GM12878 (cell line): ENCODE results near the gene CYREN. TPM values are rescaled to one million over a fixed set of nuclear protein-coding genes. Genes with fewer than 3 reads are reported as not detected.

Source experiments
- ATAC-seq: fragments of 200-7000 bp; cut with Tn5 transposase; 3 replicates; pipeline ENCODE4 v1.9.1; 2020; ENCODE audit warnings: mild to moderate bottlenecking, moderate library complexity
- BruUV-seq: library from RNA; stranded (reverse); fragments of 400-500 nt; replicated peaks from 2 replicates; lab custom pipeline; 2021; lab: Mats Ljungman, UMichigan
- CTCF ChIA-PET: fragments of 300-600 bp; sonication (Branson Sonifier 250); formaldehyde crosslinking; extraction: SDS; loops from one replicate; lab custom pipeline; 2021; ENCODE audit warnings: inconsistent platforms; lab: Yijun Ruan, JAX
- POLR2A ChIA-PET: fragments of 350-600 bp; formaldehyde crosslinking; extraction: SDS; loops from one replicate; lab custom pipeline; 2021; ENCODE audit warnings: inconsistent platforms; lab: Charles Lee
- RAD21 ChIA-PET: fragments of 300-600 bp; sonication (Branson Sonifier 250); formaldehyde crosslinking; loops from one replicate; lab custom pipeline; 2023; ENCODE audit warnings: antibody characterized with exemption; ENCODE audit not compliant: unreplicated experiment; lab: Charles Lee
- SMC1A ChIA-PET: fragments of 300-600 bp; sonication (Branson Sonifier 250); formaldehyde crosslinking; loops from one replicate; lab custom pipeline; 2023; ENCODE audit not compliant: unreplicated experiment, uncharacterized antibody; lab: Charles Lee
- DNase-seq: peaks from one replicate; pipeline ENCODE4 v3.0.0-alpha.2; 2011; ENCODE audit warnings: low read depth, low spot score
- FAIRE-seq: peaks from 3 replicates; lab custom pipeline; 2011; peaks lifted over from hg19 to GRCh38; lab: Jason Lieb, UNC
- H2AFZ ChIP-seq: 2 replicates; pipeline ENCODE4 v1.6.0; 2011; ENCODE audit warnings: low read depth, low read length, control low read depth; ENCODE audit not compliant: control insufficient read depth
- H3K27ac ChIP-seq: 2 replicates; pipeline ENCODE4 v1.5.1; 2011; ENCODE audit warnings: control low read depth; ENCODE audit not compliant: control insufficient read depth, insufficient read depth
- H3K27me3 ChIP-seq, 2 experiments: replicated peaks in 1 of 2; 2 replicates each; pipeline versions ENCODE4 v1.6.0 to v1.6.1; 2011; ENCODE audit warnings: low read length in 1 of 2; ENCODE audit not compliant: control insufficient read depth in 2 of 2, insufficient read depth in 2 of 2
- H3K36me3 ChIP-seq, 2 experiments: 2 replicates each; pipeline ENCODE4 v1.5.1; 2011; ENCODE audit warnings: low read length in 1 of 2; ENCODE audit not compliant: control insufficient read depth in 2 of 2, insufficient read depth in 2 of 2
- H3K4me1 ChIP-seq: 2 replicates; pipeline ENCODE4 v1.6.1; 2011; ENCODE audit warnings: mild to moderate bottlenecking, low read length, moderate library complexity, mixed read lengths; ENCODE audit not compliant: control insufficient read depth, insufficient read depth
- H3K4me2 ChIP-seq: 2 replicates; pipeline ENCODE4 v1.6.0; 2011; ENCODE audit warnings: control low read depth; ENCODE audit not compliant: control insufficient read depth, insufficient read depth
- H3K4me3 ChIP-seq: fragments of 200-600 bp; sonication (generic); 2 replicates; pipeline ENCODE4 v1.5.1; 2016
- H3K79me2 ChIP-seq: 2 replicates; pipeline ENCODE4 v1.6.0; 2011; ENCODE audit warnings: low read length; ENCODE audit not compliant: control insufficient read depth, insufficient read depth
- H3K9ac ChIP-seq: 2 replicates; pipeline ENCODE4 v1.8.0; 2011; ENCODE audit warnings: low read length, control low read depth, mixed read lengths; ENCODE audit not compliant: control insufficient read depth, insufficient read depth
- H3K9me3 ChIP-seq: replicated peaks from 3 replicates; pipeline ENCODE4 v1.5.1; 2011; ENCODE audit warnings: mild to moderate bottlenecking, low read length; ENCODE audit not compliant: control insufficient read depth, insufficient read depth
- H4K20me1 ChIP-seq: 2 replicates; pipeline ENCODE4 v1.6.0; 2011; ENCODE audit not compliant: control insufficient read depth, insufficient read depth
- ATF2 ChIP-seq: IDR thresholded peaks from 2 replicates; pipeline ENCODE4 v1.6.1; 2012; ENCODE audit warnings: low read length, inconsistent platforms
- BMI1 ChIP-seq: fragments of 450-650 bp; IDR thresholded peaks from 2 replicates; pipeline ENCODE4 v1.6.1; 2016; ENCODE audit warnings: mild to moderate bottlenecking, moderate library complexity, borderline replicate concordance
- CTCF ChIP-seq, 3 experiments: IDR thresholded peaks in 2 of 3; conservative IDR thresholded peaks in 1 of 3; 2 replicates each; pipeline ENCODE4 v1.5.1; 2011; ENCODE audit warnings: low read depth in 3 of 3, low read length in 3 of 3, mild to moderate bottlenecking in 3 of 3, control low read depth in 2 of 3, moderate library complexity in 2 of 3, inconsistent platforms in 1 of 3, mixed read lengths in 1 of 3; ENCODE audit not compliant: control insufficient read depth in 2 of 3, insufficient read depth in 1 of 3; ENCODE audit errors: extremely low read depth in 1 of 3
- ETV6 ChIP-seq, 2 experiments: fragments of 450-650 bp in 1 of 2; IDR thresholded peaks in 1 of 2; conservative IDR thresholded peaks in 1 of 2; 2 replicates each; pipeline ENCODE4 v1.6.1; 2014; ENCODE audit warnings: antibody characterized with exemption in 1 of 2, borderline replicate concordance in 1 of 2, low read depth in 1 of 2, mild to moderate bottlenecking in 1 of 2, moderate library complexity in 1 of 2
- HDGF ChIP-seq: fragments of 450-650 bp; IDR thresholded peaks from 2 replicates; pipeline ENCODE4 v1.6.1; 2016; ENCODE audit warnings: antibody characterized with exemption
- PRDM15 ChIP-seq: fragments of 450-650 bp; formaldehyde crosslinking; IDR thresholded peaks from 2 replicates; pipeline ENCODE4 v1.4.0; 2020; ENCODE audit warnings: mild to moderate bottlenecking, moderate library complexity
- RELA ChIP-seq: fragments of 450-650 bp; IDR thresholded peaks from 2 replicates; pipeline ENCODE4 v1.8.0; 2014; ENCODE audit warnings: borderline replicate concordance; ENCODE audit not compliant: partially characterized antibody
- SRF ChIP-seq, 2 experiments: IDR thresholded peaks; 2 replicates each; pipeline ENCODE4 v1.6.1; 2011; ENCODE audit warnings: low read depth in 2 of 2, low read length in 2 of 2, mild to moderate bottlenecking in 1 of 2, moderate library complexity in 1 of 2
- TCF12 ChIP-seq: IDR thresholded peaks from 2 replicates; pipeline ENCODE4 v1.6.1; 2011; ENCODE audit warnings: low read depth, mild to moderate bottlenecking, low read length
- ZNF274 ChIP-seq: IDR thresholded peaks from one replicate; pipeline ENCODE4 v1.8.0; 2011; ENCODE audit not compliant: insufficient read length, insufficient read depth
- ZNF592 ChIP-seq: fragments of 450-650 bp; IDR thresholded peaks from 2 replicates; pipeline ENCODE4 v1.6.1; 2017; ENCODE audit warnings: mild to moderate bottlenecking, moderate library complexity
- WGBS: methylation state at CpG from one replicate; pipeline ENCODE4 v1.1.6; 2016; ENCODE audit warnings: low lambda C conversion rate; ENCODE audit not compliant: insufficient replicate concordance, insufficient coverage; ENCODE audit errors: missing lambda C conversion rate; 5-methylcytosine and 5-hydroxymethylcytosine counted together
- in situ Hi-C: fragments of 300-500 bp; cut with MboI; formaldehyde crosslinking; loops from 9 replicates; pipeline ENCODE4 v1.14.3; 2018; ENCODE audit warnings: mixed read lengths
- intact Hi-C: fragments of 100-400 bp; cut with micrococcal nuclease; formaldehyde crosslinking; loops from one replicate; pipeline ENCODE4 v1.14.2; 2022; ENCODE audit not compliant: unreplicated experiment
- polyA plus RNA-seq, 11 experiments: library from polyadenylated mRNA; depleted of rRNA in 4 of 11; unstranded in 6 of 11; stranded (reverse) in 5 of 11; fragments of >200 nt; fragmentation: Nextera tagmentation in 4 of 11; fragmentation: Illumina TruSeq in 1 of 11; extraction: Ambion mirVana in 4 of 11; extraction: Trizol in 1 of 11; gene quantifications; 1 replicate in 1 of 11; 2 replicates in 10 of 11; pipeline versions ENCODE4 v1.2.1 to v1.2.3, GENCODE V29; 2011 to 2016; ENCODE audit warnings: inconsistent platforms in 2 of 11, missing spikeins in 2 of 11, low read depth in 1 of 11
- total RNA-seq, 4 experiments: library from RNA; depleted of rRNA in 3 of 4; stranded (reverse); fragments of >200 nt in 3 of 4; fragmentation: Illumina TruSeq in 1 of 4; extraction: Trizol in 1 of 4; gene quantifications; 2 replicates each; pipeline versions ENCODE4 v1.2.1 to v1.2.3, GENCODE V29; 2013 to 2021

Gene CYREN
- total and polyA plus RNA-seq, 10 of the 15 experiments (the other 5 are each of a cell fraction or from before 2014, with no cell fraction given) = 8.7 to 64.3 (median 55.7) TPM

GRCh38 chr7:135204341-135204749, 33.8 kb upstream of the CYREN start:
- POLR2A ChIA-PET = interaction anchor here (0.6 to 10.8 kb wide), 7 partner anchors 8 to 783 kb away, joined by 3 to 299 read pairs (median 5); partner anchors contain the start of gene CYREN
- WGBS = 97% methylated on average over 6 of the region's 6 CpGs
- H3K36me3 ChIP-seq = peaks cover 7 to 42% of the 10 kb centered on the region in 2 experiments; a peak in 3 of 4 replicates
- TF ChIP-seq TCF12 (no peak), RELA (no peak), ATF2 (no peak), ZNF274 (no peak), HDGF (no peak), ETV6 (conservative IDR thresholded peaks at IDR 0.05 in 1 of 2, IDR thresholded peaks at IDR 0.05 in 1 of 2; ENCODE audit: borderline replicate concordance in 1 of 2, low read depth in 1 of 2) (no peak), PRDM15 (CRISPR knock-in tag) (no peak), BMI1 (no peak), ZNF592 (no peak), SRF (IDR thresholded peaks at IDR 0.05; ENCODE audit: low read depth in 2 of 2, low read length in 2 of 2) (no peak), CTCF (IDR thresholded peaks at IDR 0.05 in 2 of 3, conservative IDR thresholded peaks at IDR 0.05 in 1 of 3; ENCODE audit: control insufficient read depth in 2 of 3, extremely low read depth in 1 of 3, insufficient read depth in 1 of 3, low read depth in 3 of 3, low read length in 3 of 3) (no peak)

More at GRCh38 chr7:135204341-135204749, 33.8 kb upstream of the CYREN start:
- no TSS peak for BruUV-seq
- H3K4me2 ChIP-seq = peak overlapping the region; percentile 27; the same call in 1 of the 2 replicates
- H3K79me2 ChIP-seq = peaks cover 64% of the 10 kb centered on the region
- CTCF ChIA-PET = interaction anchor here (0.8 to 10.4 kb wide), 7 partner anchors 9 to 304 kb away, joined by 3 to 109 read pairs (median 4); partner anchors contain the start of gene CYREN
- DNase-seq = no peak
- H4K20me1 ChIP-seq = no peaks in the 10 kb centered on the region
- RAD21 ChIA-PET = interaction anchor here (0.7 to 11.2 kb wide), 4 partner anchors 15 to 131 kb away, joined by 3 to 230 read pairs (median 78); partner anchors contain the start of gene CYREN
- H3K27ac ChIP-seq = 0 out of 2 replicates have a peak overlapping the region, but pooled peaks have one; percentile 37
- H3K9me3 ChIP-seq = no peaks in the 10 kb centered on the region
- FAIRE-seq = no peak
- no peak overlapping the region for H3K4me3 ChIP-seq
- ATAC-seq = no peak
- H2AFZ ChIP-seq = no peak overlapping the region
- peaks cover 40% of the 10 kb centered on the region for H3K4me1 ChIP-seq
- in situ Hi-C loops = no loop called here
- SMC1A ChIA-PET = interaction anchor here (0.7 to 10.8 kb wide), 9 partner anchors 10 to 217 kb away, joined by 3 to 251 read pairs (median 6); partner anchors contain the start of gene CYREN
- no peaks in the 10 kb centered on the region for H3K27me3 ChIP-seq
- H3K9ac ChIP-seq = no peak overlapping the region
- intact Hi-C loops = no loop called here
